Right lobe of liver (tissue), 6 donors: ENCODE data around the gene POLR3B. TPM values are rescaled to one million over a fixed set of nuclear protein-coding genes. Genes with fewer than 3 reads are reported as not detected.
A peak's percentile ranks its signal among the peaks of the same experiment; 100 is the strongest.

Experiments used
- ATAC-seq, 4 donors: fragments of 200-7000 bp; cut with Tn5 transposase; one replicate each; pipeline ENCODE4 v1.9.1; 2020; ENCODE audit warnings: mild to moderate bottlenecking in 4 of 4, moderate library complexity in 4 of 4
- DNase-seq, 3 donors: peaks; one replicate each; pipeline ENCODE4 v3.0.0-alpha.2; 2020
- H3K27ac ChIP-seq, 3 donors: fragments of 200-600 bp; one replicate each; pipeline ENCODE4 v1.8.0; 2022
- H3K27me3 ChIP-seq, 2 donors: fragments of 200-600 bp; one replicate each; pipeline ENCODE4 v1.8.0; 2022
- H3K36me3 ChIP-seq, 4 donors: fragments of 200-600 bp; sonication (generic) in 1 of 4; one replicate each; pipeline versions ENCODE4 v1.5.1 to v1.8.0; 2017 to 2022; ENCODE audit warnings: control low read depth in 1 of 4
- H3K4me1 ChIP-seq, 4 donors: fragments of 200-600 bp; sonication (generic) in 1 of 4; one replicate each; pipeline versions ENCODE4 v1.5.1 to v1.8.0; 2017 to 2022; ENCODE audit warnings: control low read depth in 1 of 4
- H3K4me3 ChIP-seq, 3 donors: fragments of 200-600 bp; one replicate each; pipeline ENCODE4 v1.8.0; 2022
- H3K9me3 ChIP-seq, 4 donors: fragments of 200-600 bp; sonication (generic) in 1 of 4; one replicate each; pipeline versions ENCODE4 v1.5.1 to v1.8.0; 2017 to 2022; ENCODE audit warnings: control low read depth in 1 of 4
- POLR2A ChIP-seq: fragments of 450-650 bp; IDR thresholded peaks from one replicate; pipeline ENCODE4 v1.6.1; 2017; ENCODE audit warnings: antibody characterized with exemption, mild to moderate bottlenecking
- WGBS: methylation state at CpG from one replicate; pipeline ENCODE4 v1.1.6; 2018; ENCODE audit warnings: low coverage, low lambda C conversion rate; ENCODE audit not compliant: insufficient coverage; ENCODE audit errors: missing lambda C conversion rate; 5-methylcytosine and 5-hydroxymethylcytosine counted together
- intact Hi-C, 2 donors: fragments of 100-400 bp; cut with DNase I; formaldehyde crosslinking; loops; one replicate each; pipeline versions ENCODE4 v1.11.2 to v1.14.1; 2022
- total RNA-seq, 6 experiments: library from RNA; depleted of rRNA in 2 of 6; stranded (reverse); fragments of >200 nt in 2 of 6; fragmentation: NEBNext Ultra II Directional in 3 of 6; extraction: Animal tissue kit (Norgen Biotek cat#: 25700) in 3 of 6; gene quantifications; one replicate each; pipeline versions ENCODE4 v1.1.0 to v1.2.4, GENCODE V29; 2016 to 2023
- TF ChIP-seq, protein P1 (sequence below), 4 donors: fragments of 200-600 bp in 3 of 4; fragments of 450-650 bp in 1 of 4; IDR thresholded peaks; one replicate each; pipeline versions ENCODE4 v1.5.1 to v1.8.0; 2016 to 2022; ENCODE audit warnings: antibody characterized with exemption in 4 of 4, mild to moderate bottlenecking in 2 of 4
- donor health status: DM: no; HTN: yes; CAD: no.
- donor health status: DM: no; HTN: no; CAD: no.
- donor health status: DM: no; HTN: no; CAD: no.
- donor health status: DM: no; HTN: yes; CAD: no.
- donor health status: DM: no; HTN: yes; CAD: no.

Gene POLR3B
- total RNA-seq, 6 experiments from 2014 or later = 6.8 to 10.9 (median 8.7) TPM

DNA sequence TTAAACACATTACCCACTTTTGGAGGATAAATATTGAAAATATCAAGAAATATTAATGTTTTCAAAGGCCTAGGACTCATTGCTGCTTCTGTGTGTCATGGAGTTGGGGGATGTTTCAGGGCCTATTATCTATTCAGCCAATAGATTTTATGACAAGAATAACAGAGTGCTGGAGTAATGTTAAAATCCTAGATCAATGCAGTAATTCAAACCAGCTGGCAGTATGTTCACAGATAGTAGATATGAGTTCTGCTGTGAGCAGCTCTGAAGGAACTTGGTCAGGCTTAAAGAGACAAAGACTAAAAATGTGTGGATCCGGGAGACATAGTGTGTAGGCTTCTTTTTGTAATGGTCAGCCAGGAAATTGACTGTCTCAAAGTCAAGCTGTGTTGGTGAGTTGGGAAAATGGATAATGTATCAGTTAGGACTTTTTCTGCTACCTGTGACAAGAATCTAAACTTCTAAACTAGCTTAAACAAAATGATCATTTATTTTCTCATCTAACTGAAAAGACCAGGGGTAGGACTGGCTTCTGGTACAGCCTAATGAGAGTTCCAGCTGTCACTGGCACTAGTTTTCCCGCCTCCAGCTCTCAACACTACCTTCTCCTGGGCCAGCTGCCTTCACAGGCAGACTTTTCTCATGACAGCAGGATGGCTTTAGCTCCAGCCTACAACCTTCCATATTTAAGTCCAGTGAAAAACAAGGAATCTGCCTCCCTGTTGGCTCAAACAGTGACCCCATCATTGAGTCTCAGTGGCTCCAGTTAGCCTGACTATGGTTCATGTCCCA is 16.3 kb upstream of the POLR3B start:
- no peaks in the 10 kb centered on the region for H3K27me3 ChIP-seq
- intact Hi-C loops = no loop called here
- DNase-seq = no peak
- ATAC-seq = no peak
- TF ChIP-seq POLR2A = no peak
- TF ChIP-seq, protein P1, sequence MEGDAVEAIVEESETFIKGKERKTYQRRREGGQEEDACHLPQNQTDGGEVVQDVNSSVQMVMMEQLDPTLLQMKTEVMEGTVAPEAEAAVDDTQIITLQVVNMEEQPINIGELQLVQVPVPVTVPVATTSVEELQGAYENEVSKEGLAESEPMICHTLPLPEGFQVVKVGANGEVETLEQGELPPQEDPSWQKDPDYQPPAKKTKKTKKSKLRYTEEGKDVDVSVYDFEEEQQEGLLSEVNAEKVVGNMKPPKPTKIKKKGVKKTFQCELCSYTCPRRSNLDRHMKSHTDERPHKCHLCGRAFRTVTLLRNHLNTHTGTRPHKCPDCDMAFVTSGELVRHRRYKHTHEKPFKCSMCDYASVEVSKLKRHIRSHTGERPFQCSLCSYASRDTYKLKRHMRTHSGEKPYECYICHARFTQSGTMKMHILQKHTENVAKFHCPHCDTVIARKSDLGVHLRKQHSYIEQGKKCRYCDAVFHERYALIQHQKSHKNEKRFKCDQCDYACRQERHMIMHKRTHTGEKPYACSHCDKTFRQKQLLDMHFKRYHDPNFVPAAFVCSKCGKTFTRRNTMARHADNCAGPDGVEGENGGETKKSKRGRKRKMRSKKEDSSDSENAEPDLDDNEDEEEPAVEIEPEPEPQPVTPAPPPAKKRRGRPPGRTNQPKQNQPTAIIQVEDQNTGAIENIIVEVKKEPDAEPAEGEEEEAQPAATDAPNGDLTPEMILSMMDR (IDR thresholded peaks at IDR 0.05) = no peak
- H3K36me3 ChIP-seq = no peaks in the 10 kb centered on the region
- H3K9me3 ChIP-seq = no peaks in the 10 kb centered on the region
- no peak overlapping the region for H3K4me3 ChIP-seq
- no peak overlapping the region for H3K27ac ChIP-seq
- WGBS = 83% methylated on average over 2 of the region's 2 CpGs
- peaks cover 0 to 17% (median 10%) of the 10 kb centered on the region in 4 donors for H3K4me1 ChIP-seq

DNA sequence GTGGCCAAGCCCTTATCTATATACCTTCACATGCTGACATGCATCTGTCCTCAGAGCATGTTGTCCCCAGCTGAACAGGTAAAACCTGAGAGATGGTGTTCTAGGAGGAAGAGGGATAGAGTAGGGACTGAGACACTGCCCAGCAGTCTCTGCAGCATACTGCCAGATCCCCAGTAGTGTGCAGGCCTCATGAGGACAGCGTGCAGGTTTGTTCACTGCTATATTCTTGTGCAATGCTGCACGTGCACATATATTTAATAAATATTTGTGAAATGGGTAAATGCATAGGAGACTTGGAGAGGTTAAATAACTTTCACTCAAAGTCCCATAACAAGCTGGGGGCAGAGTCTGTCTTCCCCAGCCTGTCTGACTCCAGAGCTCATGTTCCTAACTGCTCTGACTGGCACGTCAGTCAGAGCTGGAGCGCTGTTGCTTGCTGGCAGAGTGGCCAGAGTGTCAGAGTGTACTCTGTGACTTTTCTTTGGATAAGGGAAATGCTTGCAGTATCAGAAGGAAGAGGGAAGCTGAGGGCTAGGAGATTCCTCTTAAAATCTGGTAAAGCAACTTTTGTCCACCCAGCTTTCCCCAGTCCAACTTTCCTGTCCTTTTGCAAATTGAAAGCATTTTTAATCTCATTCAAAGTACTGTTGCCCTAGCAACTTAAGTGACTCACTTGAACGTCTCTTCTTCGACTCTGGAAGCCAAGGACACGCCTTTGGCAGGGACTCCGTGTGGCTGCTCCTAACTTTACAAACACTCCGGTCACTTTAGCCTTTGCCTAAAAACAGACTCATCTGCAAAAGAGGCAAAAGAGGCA is 14.9 kb upstream of the POLR3B start:
- peak; percentile 54 to 61 (median 57) for DNase-seq
- peak overlapping the region; percentile 12 to 30 (median 13) for H3K27ac ChIP-seq
- intact Hi-C loops = no loop called here
- H3K4me3 ChIP-seq = no peak overlapping the region
- no peaks in the 10 kb centered on the region for H3K9me3 ChIP-seq
- ATAC-seq = peak; percentile 79 to 89 (median 88)
- 23% methylated on average over 9 of the region's 9 CpGs for WGBS
- H3K4me1 ChIP-seq = peaks cover 0 to 16% (median 8%) of the 10 kb centered on the region in 4 donors
- TF ChIP-seq, protein P1 (IDR thresholded peaks at IDR 0.05) = no peak
- TF ChIP-seq POLR2A = no peak
- H3K27me3 ChIP-seq = no peaks in the 10 kb centered on the region
- H3K36me3 ChIP-seq = no peaks in the 10 kb centered on the region

DNA sequence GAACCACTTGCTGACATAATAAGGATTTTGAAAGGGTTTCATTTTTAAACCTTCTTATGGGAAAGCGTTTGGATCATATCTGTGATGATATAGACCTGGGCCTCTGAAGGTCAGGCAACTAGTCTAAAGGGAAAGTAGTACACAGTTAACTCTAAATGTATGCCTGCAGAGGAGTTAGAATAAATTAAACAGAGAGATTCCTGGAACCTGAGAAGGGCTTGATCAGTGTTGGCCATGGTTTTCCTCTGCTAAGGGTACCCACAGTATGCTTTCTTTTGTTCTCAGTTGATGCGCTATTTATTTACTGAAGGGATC is 14.4 kb upstream of the POLR3B start:
- H3K27me3 ChIP-seq = no peaks in the 10 kb centered on the region
- 62% methylated on average over 2 of the region's 2 CpGs for WGBS
- ATAC-seq = no peak
- no peaks in the 10 kb centered on the region for H3K9me3 ChIP-seq
- peak overlapping the region in 2 of 3 donors; percentile 13 to 30 for H3K27ac ChIP-seq
- no peak for TF ChIP-seq POLR2A
- TF ChIP-seq, protein P1 (IDR thresholded peaks at IDR 0.05) = no peak
- H3K36me3 ChIP-seq = no peaks in the 10 kb centered on the region
- peaks cover 0 to 16% (median 8%) of the 10 kb centered on the region in 4 donors for H3K4me1 ChIP-seq
- no peak for DNase-seq
- intact Hi-C loops = no loop called here
- H3K4me3 ChIP-seq = no peak overlapping the region

DNA sequence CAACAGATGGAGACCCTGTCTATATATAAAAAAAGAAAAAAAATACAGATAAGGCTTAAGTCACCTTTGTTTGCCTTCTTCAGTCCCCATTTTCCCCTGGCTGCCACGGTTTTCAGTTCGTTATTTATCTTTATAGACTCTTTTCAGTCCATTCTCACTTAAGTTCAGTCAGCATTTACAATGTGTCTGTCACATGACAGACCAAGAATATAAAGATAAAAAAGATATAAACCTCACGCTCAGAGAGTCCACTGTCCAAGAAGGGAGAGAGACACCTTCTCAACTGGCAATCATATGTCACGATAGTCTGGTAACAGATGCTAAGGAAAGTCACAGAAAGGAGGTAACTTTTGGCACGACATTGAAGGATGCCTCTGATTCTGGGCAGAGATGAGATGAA is 13.4 kb upstream of the POLR3B start:
- Histone ChIP-seq H3K27me3 (no peaks in the 10 kb centered on the region), H3K27ac (no peak overlapping the region), H3K4me3 (no peak overlapping the region), H3K36me3 (no peaks in the 10 kb centered on the region), H3K4me1 (peaks cover 0 to 16% (median 8%) of the 10 kb centered on the region in 4 donors), H3K9me3 (no peaks in the 10 kb centered on the region)
- WGBS = 90% methylated on average over 5 of the region's 5 CpGs
- intact Hi-C loops = no loop called here
- DNase-seq (no peak), ATAC-seq (no peak)
- TF ChIP-seq POLR2A = no peak
- TF ChIP-seq, protein P1 (IDR thresholded peaks at IDR 0.05) = no peak
